ENCODE results near the gene GP5. TPM values are rescaled to one million over a fixed set of nuclear protein-coding genes. Genes with fewer than 3 reads are reported as not detected.
A peak's percentile ranks its signal among the peaks of the same experiment; 100 is the strongest.

GP5 gene
- total RNA-seq, 4 donors from 2014 or later = not detected

DNA sequence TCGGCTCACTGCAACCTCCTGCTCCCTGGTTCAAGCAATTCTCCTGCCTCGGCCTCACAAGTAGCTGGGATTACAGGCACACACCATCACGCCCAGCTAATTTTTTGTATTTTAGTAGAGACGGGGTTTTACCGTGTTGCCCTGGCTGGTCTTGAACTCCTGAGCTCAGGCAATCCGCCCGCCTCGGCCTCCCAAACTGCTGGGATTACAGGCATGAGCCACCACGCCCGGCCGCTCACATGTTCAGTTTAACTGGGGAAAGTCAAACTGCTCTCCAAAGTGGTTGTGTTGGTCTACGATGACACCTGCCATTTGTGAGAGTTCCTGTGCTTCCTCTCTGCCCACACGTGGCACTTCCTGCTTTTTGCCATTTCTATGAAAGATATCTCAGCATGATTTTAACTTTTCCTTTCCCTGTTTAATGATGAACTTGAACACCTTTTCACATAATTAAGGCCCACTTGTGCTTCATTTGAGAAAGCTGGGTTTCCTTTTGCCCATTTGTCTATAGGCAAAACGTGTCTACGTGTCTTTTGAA, 877 bp upstream of the GP5 start:
- Histone ChIP-seq H3K36me3 (no peaks in the 10 kb centered on the region), H3K27ac (no peak overlapping the region), H3K9me3 (no peaks in the 10 kb centered on the region), H3K4me3 (no peak overlapping the region), H3K4me1 (peaks cover 0 to 22% (median 9%) of the 10 kb centered on the region in 4 donors), H3K27me3 (peaks cover 20% of the 10 kb centered on the region)
- TF ChIP-seq, protein P1, sequence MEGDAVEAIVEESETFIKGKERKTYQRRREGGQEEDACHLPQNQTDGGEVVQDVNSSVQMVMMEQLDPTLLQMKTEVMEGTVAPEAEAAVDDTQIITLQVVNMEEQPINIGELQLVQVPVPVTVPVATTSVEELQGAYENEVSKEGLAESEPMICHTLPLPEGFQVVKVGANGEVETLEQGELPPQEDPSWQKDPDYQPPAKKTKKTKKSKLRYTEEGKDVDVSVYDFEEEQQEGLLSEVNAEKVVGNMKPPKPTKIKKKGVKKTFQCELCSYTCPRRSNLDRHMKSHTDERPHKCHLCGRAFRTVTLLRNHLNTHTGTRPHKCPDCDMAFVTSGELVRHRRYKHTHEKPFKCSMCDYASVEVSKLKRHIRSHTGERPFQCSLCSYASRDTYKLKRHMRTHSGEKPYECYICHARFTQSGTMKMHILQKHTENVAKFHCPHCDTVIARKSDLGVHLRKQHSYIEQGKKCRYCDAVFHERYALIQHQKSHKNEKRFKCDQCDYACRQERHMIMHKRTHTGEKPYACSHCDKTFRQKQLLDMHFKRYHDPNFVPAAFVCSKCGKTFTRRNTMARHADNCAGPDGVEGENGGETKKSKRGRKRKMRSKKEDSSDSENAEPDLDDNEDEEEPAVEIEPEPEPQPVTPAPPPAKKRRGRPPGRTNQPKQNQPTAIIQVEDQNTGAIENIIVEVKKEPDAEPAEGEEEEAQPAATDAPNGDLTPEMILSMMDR (IDR thresholded peaks at IDR 0.05) = no peak
- no peak for TF ChIP-seq EP300 (IDR thresholded peaks at IDR 0.05; ENCODE audit: low read depth)
- no peak for TF ChIP-seq POLR2A (IDR thresholded peaks at IDR 0.05)
- TF ChIP-seq POLR2AphosphoS5 (IDR thresholded peaks at IDR 0.05) = no peak
- intact Hi-C loops (cut with DNase I; ENCODE audit: low total_unique reads) (no loop called here), in situ Hi-C loops (cut with MboI; ENCODE audit: low pct_ligation_motif_present in 1 of 4, low pct_unique_long_range_greater_than_20kb in 1 of 4, low sequenced_read_pairs in 3 of 4) (loop anchor here in 1 of 4 donors (5.0 kb wide), 1 partner anchor 63 kb away; no protein-coding TSS in a partner anchor)
- 79 to 86% methylated on average over 3 to 15 of the region's 15 CpGs for WGBS, 2 donors (ENCODE audit: low coverage in 1 of 2)
- no peak for DNase-seq

- peak overlapping the region in 1 of 4 donors; percentile 35 for H3K4me3 ChIP-seq
- peaks cover 0 to 31% (median 13%) of the 10 kb centered on the region in 4 donors for H3K4me1 ChIP-seq
- DNase-seq = no peak
- in situ Hi-C loops (cut with MboI; ENCODE audit: low pct_ligation_motif_present in 1 of 4, low pct_unique_long_range_greater_than_20kb in 1 of 4, low sequenced_read_pairs in 3 of 4) = loop anchor here in 1 of 4 donors (5.0 kb wide), 1 partner anchor 61 kb away; no protein-coding TSS in a partner anchor
- H3K9me3 ChIP-seq = no peaks in the 10 kb centered on the region
- peaks cover 20% of the 10 kb centered on the region for H3K27me3 ChIP-seq
- intact Hi-C loops (cut with DNase I; ENCODE audit: low total_unique reads) = no loop called here
- no peaks in the 10 kb centered on the region for H3K36me3 ChIP-seq
- H3K27ac ChIP-seq = no peak overlapping the region
- TF ChIP-seq POLR2AphosphoS5 (IDR thresholded peaks at IDR 0.05) = no peak
- TF ChIP-seq POLR2A (IDR thresholded peaks at IDR 0.05) = no peak
- TF ChIP-seq, protein P1 (IDR thresholded peaks at IDR 0.05) = no peak
- no peak for TF ChIP-seq EP300 (IDR thresholded peaks at IDR 0.05; ENCODE audit: low read depth)
- 37 to 76% methylated on average over 3 to 36 of the region's 38 CpGs for WGBS, 2 donors (ENCODE audit: low coverage in 1 of 2)
Observed at GRCh38 chr3:194397757-194398312, 1.2 kb downstream of the GP5 start.

DNA sequence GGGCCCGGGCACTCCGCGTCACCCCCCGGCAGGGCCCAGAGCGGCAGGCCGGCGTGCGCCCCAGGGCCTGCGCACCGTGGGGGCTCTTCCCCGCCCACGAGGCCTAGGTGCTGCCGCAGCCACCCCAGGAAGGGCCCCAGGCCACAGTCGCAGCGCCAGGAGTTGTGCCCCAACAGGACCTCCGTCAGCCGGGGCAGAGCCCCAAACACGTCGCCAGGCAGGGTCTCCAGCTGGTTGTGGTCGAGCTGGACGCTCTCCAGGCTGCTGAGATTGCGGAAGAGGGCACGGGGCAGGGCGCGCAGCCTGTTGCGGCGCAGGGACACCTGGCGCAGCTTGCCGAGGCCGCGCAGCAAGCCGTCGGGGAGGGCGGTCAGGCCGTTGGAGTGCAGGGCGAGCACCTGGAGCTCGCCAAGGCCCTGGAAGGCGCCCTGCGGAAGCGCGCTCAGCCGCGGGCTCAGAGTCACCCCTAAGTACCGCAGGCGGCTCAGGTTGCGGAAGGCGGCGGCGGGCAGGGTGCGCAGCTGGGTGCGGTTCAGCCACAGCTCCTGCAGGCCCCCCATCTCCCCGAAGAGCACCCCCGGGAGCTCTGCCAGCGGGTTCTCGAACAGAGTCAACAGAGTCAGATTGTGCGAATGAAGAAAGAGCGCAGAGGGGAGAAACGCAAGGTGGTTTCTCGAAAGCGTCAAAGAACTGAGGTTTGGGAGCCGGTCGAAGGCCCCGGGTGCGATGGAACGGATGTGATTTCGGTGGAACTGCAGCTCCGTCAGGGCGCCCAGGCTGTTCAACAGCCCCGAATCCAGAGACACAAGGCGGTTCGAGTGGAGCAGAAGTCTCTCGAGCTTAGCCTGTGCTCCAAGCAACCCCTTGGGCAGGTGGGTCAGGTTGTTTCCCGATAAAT, 2.0 kb downstream of the GP5 start:
- Histone ChIP-seq H3K36me3 (no peaks in the 10 kb centered on the region), H3K4me3 (peak overlapping the region in 2 of 4 donors; percentile 10 to 24), H3K4me1 (peaks cover 0 to 34% (median 13%) of the 10 kb centered on the region in 4 donors), H3K9me3 (no peaks in the 10 kb centered on the region), H3K27ac (peak overlapping the region; percentile 32 to 68 (median 50)), H3K27me3 (peaks cover 20% of the 10 kb centered on the region)
- intact Hi-C loops (cut with DNase I; ENCODE audit: low total_unique reads) (no loop called here), in situ Hi-C loops (cut with MboI; ENCODE audit: low pct_ligation_motif_present in 1 of 4, low pct_unique_long_range_greater_than_20kb in 1 of 4, low sequenced_read_pairs in 3 of 4) (loop anchor here in 1 of 4 donors (5.0 kb wide), 1 partner anchor 60 kb away; no protein-coding TSS in a partner anchor)
- DNase-seq = no peak
- 45% methylated on average over 72 of the region's 73 CpGs; no CpG with 5 or more reads in 1 of the 2 donors for WGBS, 2 donors (ENCODE audit: low coverage in 1 of 2)
- TF ChIP-seq POLR2A (IDR thresholded peaks at IDR 0.05) (no peak), EP300 (IDR thresholded peaks at IDR 0.05; ENCODE audit: low read depth) (no peak), POLR2AphosphoS5 (IDR thresholded peaks at IDR 0.05) (no peak)
- TF ChIP-seq, protein P1 (IDR thresholded peaks at IDR 0.05) = no peak

DNA sequence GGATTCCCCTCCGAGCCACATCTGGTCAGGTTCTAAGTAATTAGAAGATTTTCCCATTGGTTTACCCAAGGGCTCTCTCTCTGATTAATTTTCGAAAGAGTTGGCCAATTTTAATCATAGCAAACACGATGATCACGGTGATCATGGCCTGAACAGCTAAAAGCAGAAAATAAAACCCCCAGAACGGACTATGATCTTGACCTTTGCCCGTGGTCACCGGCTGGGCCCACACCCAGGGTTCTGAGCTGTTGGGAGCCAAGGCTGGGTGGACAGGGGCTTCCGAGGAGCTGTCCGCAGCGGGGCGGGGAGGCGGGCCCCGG, 2.6 kb downstream of the GP5 start:
- intact Hi-C loops (cut with DNase I; ENCODE audit: low total_unique reads) (no loop called here), in situ Hi-C loops (cut with MboI; ENCODE audit: low pct_ligation_motif_present in 1 of 4, low pct_unique_long_range_greater_than_20kb in 1 of 4, low sequenced_read_pairs in 3 of 4) (loop anchor here in 1 of 4 donors (5.0 kb wide), 1 partner anchor 59 kb away; no protein-coding TSS in a partner anchor)
- DNase-seq = no peak
- WGBS, 2 donors (ENCODE audit: low coverage in 1 of 2) = 28 to 63% methylated on average over 4 to 13 of the region's 13 CpGs
- Histone ChIP-seq H3K4me1 (peaks cover 0 to 34% (median 13%) of the 10 kb centered on the region in 4 donors), H3K9me3 (no peaks in the 10 kb centered on the region), H3K27me3 (peaks cover 20% of the 10 kb centered on the region), H3K27ac (peak overlapping the region; percentile 32 to 68 (median 50)), H3K36me3 (no peaks in the 10 kb centered on the region), H3K4me3 (peak overlapping the region in 2 of 4 donors; percentile 10 to 24)
- TF ChIP-seq, protein P1 (IDR thresholded peaks at IDR 0.05) = no peak
- TF ChIP-seq POLR2AphosphoS5 (IDR thresholded peaks at IDR 0.05) = no peak
- no peak for TF ChIP-seq POLR2A (IDR thresholded peaks at IDR 0.05)
- no peak for TF ChIP-seq EP300 (IDR thresholded peaks at IDR 0.05; ENCODE audit: low read depth)
